ENCODE results near the gene GLRX2.

GLRX2 gene

GRCh38 chr1:193104502-193104906 is 710 bp downstream of the GLRX2 start:
- peak overlapping the region; percentile 81 for H3K4me2 ChIP-seq (ENCODE audit: low read length)
- H3K27me3 ChIP-seq (ENCODE audit: insufficient read depth, low read length): no peaks in the 10 kb centered on the region
- H3F3A ChIP-seq (ENCODE audit: insufficient read depth, low read length): no peaks in the 10 kb centered on the region
- no peaks in the 10 kb centered on the region for H4K20me1 ChIP-seq (ENCODE audit: insufficient read depth, low read length)
- H3K4me3 ChIP-seq (ENCODE audit: low read depth, low read length, poor library complexity, severe bottlenecking): peak overlapping the region; percentile 76
- no peak for TF ChIP-seq CTCF (IDR thresholded peaks at IDR 0.05; ENCODE audit: low read length)
- no peak for TF ChIP-seq EZH2 (IDR thresholded peaks at IDR 0.05; ENCODE audit: borderline replicate concordance, low read length)
- no peaks in the 10 kb centered on the region for H3K9me3 ChIP-seq (ENCODE audit: low read length)
- H3K79me2 ChIP-seq (ENCODE audit: insufficient read depth, low read length): peaks cover 16% of the 10 kb centered on the region; the same call in 1 of the 2 replicates
- H3K27ac ChIP-seq (ENCODE audit: low read depth, low read length, poor library complexity, severe bottlenecking): no peak overlapping the region
- H3K36me3 ChIP-seq (ENCODE audit: insufficient read depth, low read length): peaks cover 15% of the 10 kb centered on the region; the same call in 1 of the 2 replicates
- peak overlapping the region; percentile 31; the same call in 1 of the 2 replicates for H2AFZ ChIP-seq (ENCODE audit: low read length)
- peaks cover 17% of the 10 kb centered on the region for H3K4me1 ChIP-seq (ENCODE audit: insufficient read depth, low read length, severe bottlenecking)
- no peaks in the 10 kb centered on the region for H3K9me2 ChIP-seq (ENCODE audit: low read depth, low read length)
- H3K9ac ChIP-seq (ENCODE audit: low read length): peak overlapping the region; percentile 71

GRCh38 chr1:193103759-193104501 is 1.3 kb downstream of the GLRX2 start:
- H3K4me2 ChIP-seq (ENCODE audit: low read length): peak overlapping the region; percentile 81
- peak overlapping the region; percentile 76 for H3K4me3 ChIP-seq (ENCODE audit: low read depth, low read length, poor library complexity, severe bottlenecking)
- TF ChIP-seq CTCF (IDR thresholded peaks at IDR 0.05; ENCODE audit: low read length): no peak
- TF ChIP-seq EZH2 (IDR thresholded peaks at IDR 0.05; ENCODE audit: borderline replicate concordance, low read length): no peak
- no peaks in the 10 kb centered on the region for H4K20me1 ChIP-seq (ENCODE audit: insufficient read depth, low read length)
- peaks cover 17% of the 10 kb centered on the region for H3K4me1 ChIP-seq (ENCODE audit: insufficient read depth, low read length, severe bottlenecking)
- no peaks in the 10 kb centered on the region for H3K9me2 ChIP-seq (ENCODE audit: low read depth, low read length)
- no peak overlapping the region for H2AFZ ChIP-seq (ENCODE audit: low read length)
- peak overlapping the region; percentile 71 for H3K9ac ChIP-seq (ENCODE audit: low read length)
- peaks cover 20% of the 10 kb centered on the region; the same call in 1 of the 2 replicates for H3K36me3 ChIP-seq (ENCODE audit: insufficient read depth, low read length)
- no peaks in the 10 kb centered on the region for H3K9me3 ChIP-seq (ENCODE audit: low read length)
- peaks cover 16% of the 10 kb centered on the region; the same call in 1 of the 2 replicates for H3K79me2 ChIP-seq (ENCODE audit: insufficient read depth, low read length)
- no peak overlapping the region for H3K27ac ChIP-seq (ENCODE audit: low read depth, low read length, poor library complexity, severe bottlenecking)
- H3K27me3 ChIP-seq (ENCODE audit: insufficient read depth, low read length): no peaks in the 10 kb centered on the region
- no peaks in the 10 kb centered on the region for H3F3A ChIP-seq (ENCODE audit: insufficient read depth, low read length)

- no peak overlapping the region for H2AFZ ChIP-seq (ENCODE audit: low read length)
- H3K4me1 ChIP-seq (ENCODE audit: insufficient read depth, low read length, severe bottlenecking): peaks cover 17% of the 10 kb centered on the region
- H3K9me3 ChIP-seq (ENCODE audit: low read length): no peaks in the 10 kb centered on the region
- no peak overlapping the region for H3K4me3 ChIP-seq (ENCODE audit: low read depth, low read length, poor library complexity, severe bottlenecking)
- TF ChIP-seq EZH2 (IDR thresholded peaks at IDR 0.05; ENCODE audit: borderline replicate concordance, low read length): no peak
- TF ChIP-seq CTCF (IDR thresholded peaks at IDR 0.05; ENCODE audit: low read length): no peak
- H3K79me2 ChIP-seq (ENCODE audit: insufficient read depth, low read length): peaks cover 16% of the 10 kb centered on the region; the same call in 1 of the 2 replicates
- peaks cover 32% of the 10 kb centered on the region; the same call in 1 of the 2 replicates for H3K36me3 ChIP-seq (ENCODE audit: insufficient read depth, low read length)
- H3F3A ChIP-seq (ENCODE audit: insufficient read depth, low read length): no peaks in the 10 kb centered on the region
- no peaks in the 10 kb centered on the region for H3K9me2 ChIP-seq (ENCODE audit: low read depth, low read length)
- H4K20me1 ChIP-seq (ENCODE audit: insufficient read depth, low read length): no peaks in the 10 kb centered on the region
- no peak overlapping the region for H3K27ac ChIP-seq (ENCODE audit: low read depth, low read length, poor library complexity, severe bottlenecking)
- no peaks in the 10 kb centered on the region for H3K27me3 ChIP-seq (ENCODE audit: insufficient read depth, low read length)
- H3K9ac ChIP-seq (ENCODE audit: low read length): no peak overlapping the region
- no peak overlapping the region for H3K4me2 ChIP-seq (ENCODE audit: low read length)
Measured at GRCh38 chr1:193102662-193103061, 2.6 kb downstream of the GLRX2 start.

Data from OCI-LY1 (cell line).